ENCODE data around the gene SMIM36.
"Not testable (repeated sequence)": the region's sequence is repeated elsewhere in the genome, so short reads cannot be mapped to it uniquely, and the experiment has no call there.

The SMIM36 gene

DNA sequence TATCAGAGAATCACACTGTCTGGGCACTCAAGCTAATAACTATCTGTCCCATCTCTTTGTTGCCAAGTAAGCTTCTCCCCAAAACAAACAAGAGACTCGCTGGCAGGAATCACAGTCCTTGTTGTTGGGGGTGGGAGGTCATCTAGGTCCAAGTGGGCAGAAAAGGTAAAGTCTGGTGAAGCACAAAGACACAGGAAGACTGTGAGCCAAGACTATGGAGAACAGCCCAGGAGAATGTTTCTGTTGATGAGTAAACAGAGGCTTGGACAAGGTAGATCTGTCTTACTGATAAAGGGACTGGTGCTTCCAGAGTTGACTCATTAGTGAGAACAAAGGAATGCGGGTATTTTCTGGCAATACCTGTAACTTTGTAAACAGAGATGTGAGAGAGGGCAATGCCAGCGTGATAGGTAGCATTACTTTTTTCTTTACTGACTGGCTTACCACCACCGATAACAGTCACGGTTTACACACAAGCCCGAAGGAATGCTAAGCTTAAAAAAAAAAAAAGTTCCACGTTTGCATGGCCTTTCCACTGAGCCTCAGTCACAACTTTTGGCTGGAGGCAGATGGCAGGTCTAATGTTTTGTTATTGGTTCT lies 78.1 kb downstream of the SMIM36 start:
- no peak for DNase-seq

DNA sequence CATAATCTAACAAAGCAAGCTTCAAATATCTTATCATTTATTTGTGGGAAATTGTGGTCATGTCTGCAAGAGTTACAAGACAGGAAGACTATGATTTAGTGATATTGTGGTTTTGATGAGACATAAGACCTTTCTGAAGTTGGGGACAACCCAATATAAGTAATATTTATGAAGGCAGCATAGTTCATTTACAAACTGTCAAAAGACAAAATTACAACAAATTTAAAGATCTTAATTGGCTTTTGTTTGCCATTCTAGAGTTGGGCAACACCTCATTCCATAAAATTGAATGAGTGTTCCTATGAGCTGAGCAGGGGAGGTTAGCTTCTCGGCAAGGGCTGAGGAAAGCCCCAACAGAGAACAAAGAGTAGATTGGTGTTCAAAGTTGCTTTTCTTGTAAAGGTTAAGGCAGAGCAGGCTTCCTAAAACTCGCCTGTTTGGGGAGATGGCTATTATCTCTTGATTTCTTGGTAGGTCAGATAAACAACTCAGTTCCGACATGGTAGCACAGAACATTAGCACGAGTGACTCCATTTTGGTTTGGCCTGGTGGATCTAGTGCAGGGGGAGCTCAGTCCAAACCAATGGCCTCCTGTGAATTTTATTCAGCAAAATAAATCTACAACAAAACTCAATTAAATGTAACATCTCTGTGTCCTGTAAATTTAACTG lies 78.8 kb downstream of the SMIM36 start:
- DNase-seq: no peak

DNA sequence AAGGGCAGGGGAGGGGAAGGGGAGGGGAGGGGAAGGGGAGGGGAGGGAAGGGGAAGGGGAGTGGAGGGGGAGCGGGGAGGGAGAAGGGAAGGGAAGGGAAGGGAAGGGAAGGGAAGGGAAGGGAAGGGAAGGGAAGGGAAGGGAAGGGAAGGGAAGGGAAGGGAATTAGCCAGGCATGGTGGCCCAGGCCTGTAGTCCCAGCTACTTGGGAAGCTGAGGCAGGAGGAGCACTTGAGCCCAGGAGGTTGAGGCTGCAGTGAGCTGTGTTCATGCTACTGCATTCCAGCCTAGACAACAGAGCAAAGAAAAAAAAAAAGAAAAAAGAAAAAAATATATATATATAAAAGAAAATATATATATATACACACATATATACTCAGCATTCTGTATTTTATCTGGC lies 79.3 kb downstream of the SMIM36 start:
- DNase-seq: not testable (repeated sequence)

DNA sequence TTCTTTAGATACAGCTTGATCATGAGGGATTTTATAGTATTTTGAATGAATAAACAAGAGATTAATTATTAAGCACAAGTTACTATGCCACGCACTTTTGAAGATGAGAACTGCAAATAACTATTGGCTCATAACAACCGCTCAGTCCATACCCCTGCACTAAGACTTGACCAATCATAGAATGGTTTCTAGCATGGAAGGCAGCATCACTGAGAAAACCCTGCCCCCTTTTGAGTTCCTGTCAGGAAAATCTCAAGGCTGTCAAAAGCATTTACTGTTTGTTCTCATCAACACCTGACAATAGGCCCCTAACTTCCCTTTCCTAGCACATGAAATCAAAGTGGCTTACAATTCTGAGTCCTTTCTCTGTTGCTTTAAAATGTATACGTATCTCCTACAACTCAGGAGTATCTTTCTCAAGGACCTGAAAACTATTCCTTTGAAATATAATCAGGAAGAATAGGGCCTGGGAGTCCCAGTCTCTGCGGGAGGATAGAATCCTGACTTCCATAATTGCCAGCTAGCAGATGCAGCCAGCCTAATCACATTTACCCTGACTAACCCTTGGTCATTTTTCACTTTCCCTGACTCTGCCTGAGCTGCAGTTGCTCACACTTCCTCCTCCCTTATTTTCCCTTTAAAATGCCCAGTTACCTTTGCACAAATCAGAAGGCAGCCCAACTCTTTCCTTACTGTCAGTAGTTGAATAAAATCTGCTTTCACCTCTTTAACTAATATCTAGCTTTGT lies 80.5 kb downstream of the SMIM36 start:
- peak; percentile 45 for DNase-seq

DNA sequence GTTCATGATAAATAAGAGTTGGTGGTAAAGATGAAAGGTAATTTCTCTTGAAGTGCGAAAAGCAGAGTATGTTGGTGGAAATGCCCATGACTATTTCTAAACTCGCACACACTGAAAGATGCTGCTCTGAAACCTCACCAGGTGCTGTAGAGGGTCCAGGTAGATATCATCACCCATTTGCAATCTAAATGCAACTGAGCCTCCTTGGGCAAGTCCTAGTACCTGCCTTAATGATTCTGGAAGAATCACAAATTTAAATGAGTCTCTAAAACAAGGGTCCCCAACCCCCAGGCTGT lies 83.7 kb downstream of the SMIM36 start:
- DNase-seq: no peak

DNA sequence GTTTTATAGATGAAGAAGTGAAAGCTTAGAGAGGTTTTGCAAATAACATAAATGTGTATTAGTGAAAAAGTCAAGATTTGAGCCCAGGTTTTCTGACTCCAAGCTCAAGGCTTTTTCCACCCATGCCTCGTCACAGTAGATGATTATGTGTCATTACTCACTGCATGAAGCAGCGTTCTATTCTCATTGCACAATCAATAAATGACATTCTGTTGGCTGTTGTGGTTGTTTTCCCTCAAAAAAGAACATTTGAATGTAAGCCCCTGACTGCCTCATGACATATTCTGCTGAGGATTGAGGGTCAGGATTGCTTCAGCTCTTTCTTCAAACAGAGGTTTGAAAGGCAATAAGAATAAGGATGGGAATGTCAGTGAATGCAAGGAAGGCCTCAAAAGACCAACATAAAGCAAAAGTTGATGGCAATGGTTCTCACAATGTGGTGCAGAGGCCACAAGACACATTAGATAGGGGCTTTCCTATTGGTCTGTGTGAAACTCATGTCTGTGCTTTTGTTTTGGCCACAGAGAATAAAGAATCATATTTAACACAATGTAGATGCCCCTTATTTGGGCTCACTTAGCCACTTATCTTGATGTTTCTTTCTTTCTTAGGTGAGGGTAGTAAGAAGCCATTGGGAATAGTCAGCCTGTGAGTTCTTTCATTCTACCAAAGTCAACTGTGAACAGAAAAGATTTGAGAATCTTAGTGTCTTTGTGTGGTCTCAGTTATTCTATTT lies 84.2 kb downstream of the SMIM36 start:
- no peak for DNase-seq

DNA sequence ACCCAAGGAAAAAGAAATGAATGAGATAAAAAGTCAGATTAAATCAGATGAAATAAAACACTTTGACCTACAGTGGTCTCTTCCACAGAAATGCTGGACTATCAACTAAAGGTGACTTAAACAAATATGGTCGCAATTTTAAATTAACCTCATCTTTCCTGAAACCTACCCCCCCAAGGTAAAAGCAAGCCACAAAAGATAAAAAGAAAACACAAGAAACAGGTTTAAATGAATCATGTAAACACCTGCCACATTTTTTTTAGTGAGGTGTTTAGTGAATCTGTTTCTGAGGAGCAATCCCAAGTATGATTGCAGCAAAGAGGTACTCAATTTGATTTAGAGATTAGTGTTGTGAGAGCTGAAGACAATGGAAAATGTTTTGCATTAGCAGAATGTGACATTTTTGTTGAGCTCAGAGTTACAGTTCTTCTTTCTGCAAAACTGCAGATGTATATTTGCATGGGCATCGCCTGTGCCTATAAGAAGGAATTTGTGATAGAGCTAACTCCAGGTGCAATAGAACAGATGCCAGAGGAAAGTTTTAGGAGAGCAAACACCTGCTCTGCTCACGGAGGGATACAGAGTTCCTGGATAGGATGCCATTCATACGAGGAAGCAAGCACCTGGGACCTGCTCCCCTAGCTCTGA lies 86.2 kb downstream of the SMIM36 start:
- no peak for DNase-seq

DNA sequence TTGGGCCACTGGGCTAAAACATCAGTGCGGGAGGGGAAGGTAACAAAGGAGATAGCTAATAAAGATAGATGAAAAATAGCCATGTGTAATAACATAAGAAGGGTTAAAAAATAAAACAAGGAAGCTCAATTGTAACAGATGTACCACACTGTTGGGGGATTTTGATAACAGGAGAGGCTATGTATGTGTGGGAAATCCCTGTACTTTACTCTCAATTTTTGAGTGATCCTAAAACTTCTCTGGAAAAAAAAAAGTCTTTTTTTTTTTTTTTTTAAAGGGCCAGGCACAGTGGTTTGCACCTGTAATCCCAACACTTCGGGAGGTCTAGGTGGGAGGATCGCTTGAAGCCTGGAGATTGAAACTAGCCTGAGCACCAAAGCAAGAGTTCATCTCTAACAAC lies 87.7 kb downstream of the SMIM36 start:
- no peak for DNase-seq

DNA sequence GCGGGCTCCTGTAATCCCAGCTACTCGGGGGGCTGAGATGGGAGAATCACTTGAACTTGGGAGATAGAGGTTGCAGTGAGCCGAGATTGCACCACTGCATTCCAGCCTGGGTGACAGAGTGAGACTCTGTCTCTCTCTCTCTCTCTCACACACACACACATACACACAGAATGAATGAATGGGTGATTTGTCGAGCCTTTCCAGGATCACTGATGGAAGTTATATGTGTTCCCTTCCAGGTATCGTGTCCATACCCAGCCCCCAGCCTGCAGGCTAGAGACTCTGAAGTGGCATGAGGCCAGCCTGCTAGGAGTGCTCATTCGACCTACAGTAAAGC lies 88.5 kb downstream of the SMIM36 start:
- DNase-seq: not testable (repeated sequence)

DNA sequence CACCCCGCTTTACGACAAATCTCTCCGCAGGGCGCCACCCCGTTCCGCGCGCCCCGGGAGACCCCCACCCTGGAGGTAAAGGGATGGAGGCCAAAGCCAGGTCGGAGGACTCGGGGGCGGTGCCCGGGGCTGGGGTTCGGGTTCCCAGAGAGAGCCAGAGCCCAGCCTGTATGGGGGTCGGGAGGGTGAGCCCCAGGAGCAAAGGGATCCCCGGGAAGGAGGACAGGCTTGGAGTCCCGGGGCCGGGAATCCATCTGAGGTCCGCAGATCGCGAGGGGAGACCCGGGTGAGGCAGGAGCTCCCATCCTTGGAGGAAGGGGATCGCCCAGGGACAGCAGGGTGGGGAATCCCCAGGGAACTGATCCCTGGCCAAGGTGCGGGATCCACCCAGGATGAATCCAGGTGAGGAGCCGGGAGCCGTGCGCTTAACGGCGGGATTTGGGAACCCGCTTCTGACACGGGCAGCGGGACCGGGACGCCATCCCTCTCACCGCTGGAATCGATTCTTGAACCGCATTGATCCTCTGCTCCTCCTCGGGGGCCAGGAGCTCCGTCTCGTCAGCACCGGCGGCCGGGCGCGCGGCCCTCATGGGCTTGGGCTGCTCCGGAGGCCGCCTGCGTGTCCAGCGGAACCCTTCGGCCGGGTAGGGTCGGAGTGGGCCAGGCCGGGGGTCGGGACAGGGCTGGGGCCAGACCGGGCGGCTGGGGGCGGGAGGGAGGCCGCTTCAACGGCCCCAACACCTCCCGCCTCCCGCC lies 89.9 kb downstream of the SMIM36 start, which contains the start of gene MMD:
Gene MMD (minus strand): TSS at position 657 of the 756 bp plus-strand sequence. CDS start 140 bp downstream, at position 517.
- peak; percentile 82 for DNase-seq

DNA sequence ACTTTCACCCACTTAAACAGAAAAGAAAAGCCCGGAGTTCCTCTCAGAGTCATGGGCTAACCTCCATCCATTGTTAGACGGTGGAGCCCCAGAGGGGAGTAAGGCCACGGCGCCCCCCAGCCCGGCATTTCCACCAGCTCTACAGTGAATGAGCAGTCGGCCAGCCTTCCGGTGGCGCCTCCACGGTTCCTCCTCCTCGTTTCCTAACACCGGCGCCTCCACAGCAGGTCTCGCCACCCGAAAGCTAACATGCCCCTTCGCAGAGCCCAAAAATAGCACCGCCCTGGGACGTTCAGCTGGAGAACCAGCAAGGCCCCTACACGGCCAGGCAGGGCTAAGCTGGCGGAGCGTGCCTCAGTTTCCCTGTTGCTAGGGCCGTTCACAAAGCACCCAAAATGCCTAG lies 90.5 kb downstream of the SMIM36 start:
- peak; percentile 69 for DNase-seq

DNA sequence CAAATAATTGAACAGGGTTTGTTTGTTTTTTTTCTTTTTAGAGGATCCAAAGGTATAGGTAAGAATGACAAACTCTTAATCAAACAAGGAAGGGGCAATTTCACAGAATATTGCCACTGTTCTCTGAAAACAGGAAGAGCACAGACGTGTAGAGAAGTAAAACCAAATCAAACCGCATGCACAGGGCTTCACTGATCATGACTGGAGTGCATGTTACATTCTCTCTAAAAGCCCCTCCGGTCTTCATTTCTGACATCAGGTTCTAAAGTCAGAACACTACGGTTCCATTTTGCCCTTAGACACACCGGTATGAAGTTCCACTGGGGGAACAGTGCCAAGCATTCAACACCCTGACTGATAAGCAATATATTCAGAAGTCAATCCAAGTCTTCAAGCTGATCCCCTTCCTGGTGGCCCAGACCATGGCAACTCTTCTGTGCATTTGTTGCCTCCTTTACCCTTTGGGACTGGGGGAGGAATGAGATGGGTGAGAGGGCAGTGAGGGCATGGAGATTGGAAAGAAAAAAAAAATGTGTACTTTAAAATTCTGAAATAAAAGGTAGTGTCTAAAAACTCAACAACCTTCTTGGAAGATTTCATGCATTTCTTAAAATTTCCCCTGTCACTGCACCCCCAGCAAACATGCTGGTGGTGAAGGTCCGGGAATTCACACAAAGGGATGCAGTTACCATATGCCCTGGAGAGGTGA lies 91.0 kb downstream of the SMIM36 start:
- DNase-seq: no peak

DNA sequence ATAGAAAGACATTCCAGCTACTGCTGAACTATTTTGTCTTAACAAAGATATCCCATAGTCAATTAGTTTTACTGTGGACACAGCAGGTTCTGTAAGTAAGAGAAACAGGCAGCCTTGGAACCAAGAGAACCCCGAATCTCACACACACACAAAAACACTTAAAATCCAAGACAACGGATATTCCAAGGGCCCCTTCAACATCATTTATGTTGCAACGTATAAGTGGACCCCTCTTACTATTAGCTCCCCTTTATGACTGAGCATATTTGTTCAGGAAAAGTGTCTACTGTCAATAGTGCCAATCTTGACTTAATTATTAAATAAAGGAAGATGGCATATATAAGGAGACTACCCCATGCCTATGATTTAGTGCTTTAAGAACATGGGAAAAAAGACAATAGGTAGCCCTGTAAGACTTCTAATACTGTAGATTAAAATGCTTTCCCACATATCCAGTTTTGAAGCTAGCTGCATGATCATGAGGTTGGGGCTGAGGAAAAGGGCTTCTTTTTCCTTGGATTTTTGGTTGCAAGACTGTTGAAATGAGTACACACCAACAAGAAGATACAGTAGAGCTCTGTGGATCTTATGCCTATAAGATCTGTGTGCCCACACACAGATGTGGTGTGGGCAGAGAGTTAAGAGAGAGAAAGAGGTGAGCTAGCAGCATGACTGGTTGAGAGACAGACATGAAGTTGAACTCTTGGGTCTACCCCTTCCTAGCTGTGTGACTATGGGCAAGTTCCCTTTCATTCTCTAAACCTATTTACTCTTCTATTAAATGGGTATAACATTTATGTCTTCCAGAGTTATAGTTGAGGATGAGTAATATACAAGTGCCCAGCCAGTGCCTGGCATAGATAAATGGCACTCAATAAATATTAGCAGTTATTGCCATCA lies 92.6 kb downstream of the SMIM36 start:
- no peak for DNase-seq

DNA sequence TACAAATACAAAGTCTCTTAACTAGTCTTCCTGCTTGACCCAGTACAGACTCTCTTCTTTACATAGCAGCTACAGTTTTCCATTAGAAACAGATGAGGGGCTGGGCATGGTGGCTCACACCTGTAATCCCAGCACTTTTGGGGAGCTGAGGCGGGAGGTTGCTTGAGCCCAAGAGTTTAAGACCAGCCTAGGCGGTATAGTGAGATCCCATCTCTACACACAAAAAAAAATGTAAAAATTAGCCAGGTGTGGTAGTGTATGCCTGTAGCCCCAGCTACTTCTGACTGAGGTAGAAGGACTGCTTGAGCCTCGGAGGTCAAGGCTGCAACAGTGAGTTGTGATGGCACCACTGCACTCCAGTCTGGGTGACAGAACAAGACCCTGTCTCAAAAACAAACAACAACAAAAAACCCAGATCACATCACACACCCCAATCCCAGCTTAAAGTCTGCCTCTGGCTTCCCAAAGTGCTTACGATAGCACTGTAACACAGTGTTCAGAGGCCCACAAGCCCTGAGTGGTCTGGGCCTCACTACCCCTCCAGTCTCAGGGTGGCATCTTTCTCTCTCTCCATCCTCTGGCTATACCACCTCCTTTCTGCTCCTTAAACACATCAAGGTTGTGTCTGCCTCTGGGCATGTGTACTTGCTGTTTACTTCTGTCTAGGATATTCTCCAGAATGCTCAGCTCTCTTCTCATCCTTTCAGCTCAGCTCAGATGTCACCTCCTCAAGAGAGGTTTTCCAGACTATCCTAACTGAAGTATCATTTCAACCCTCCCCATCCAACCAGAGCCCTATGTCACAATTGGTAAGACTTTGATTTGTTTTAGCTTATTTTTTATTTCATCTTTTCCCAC lies 93.6 kb downstream of the SMIM36 start:
- DNase-seq: no peak

DNA sequence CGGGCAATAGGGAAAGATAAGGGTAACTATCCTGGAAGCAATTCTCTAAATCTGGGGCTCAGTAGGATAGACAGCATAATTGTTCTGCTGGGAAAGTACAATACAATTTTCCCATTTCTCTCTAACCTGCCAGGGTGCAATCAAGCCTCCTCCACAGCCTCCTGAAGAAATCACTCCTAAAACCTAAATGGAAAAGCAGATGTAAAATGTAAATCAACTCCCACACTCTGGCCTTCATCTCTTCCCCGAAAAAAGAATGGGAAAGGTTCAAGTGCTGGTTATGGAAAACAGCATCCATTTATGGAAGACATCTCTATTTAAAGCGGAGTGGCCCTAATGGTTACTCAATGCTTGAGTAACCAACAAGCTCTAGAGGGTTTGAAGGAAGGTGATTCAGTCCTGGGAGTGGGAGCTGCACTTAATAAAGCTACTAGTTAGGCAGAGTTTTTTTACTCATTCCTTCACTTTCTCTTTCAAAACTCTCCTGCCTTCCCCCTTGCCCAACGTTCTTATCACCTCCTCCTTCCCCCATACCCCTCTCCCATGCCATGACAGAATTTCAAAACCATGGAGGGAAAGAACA lies 94.7 kb downstream of the SMIM36 start:
- DNase-seq: no peak

DNA sequence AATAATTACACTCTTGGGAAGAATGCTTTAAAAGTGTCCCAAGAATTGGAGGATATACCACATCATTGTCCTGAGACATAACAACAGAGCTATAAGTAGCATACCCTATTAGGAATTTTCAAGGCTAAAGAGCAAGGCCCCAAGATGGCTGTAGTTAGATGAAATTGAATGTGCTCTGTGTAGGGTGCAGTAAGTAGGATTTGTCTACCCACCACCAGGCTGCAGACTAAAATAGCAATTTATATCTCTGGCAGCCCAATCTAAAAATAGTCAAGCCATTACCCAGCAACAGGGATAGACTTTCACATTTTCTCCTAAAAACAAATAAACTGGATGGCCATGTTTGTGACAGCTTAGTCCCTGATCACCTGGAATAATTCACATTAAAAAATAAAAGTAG lies 95.3 kb downstream of the SMIM36 start:
- no peak for DNase-seq

DNA sequence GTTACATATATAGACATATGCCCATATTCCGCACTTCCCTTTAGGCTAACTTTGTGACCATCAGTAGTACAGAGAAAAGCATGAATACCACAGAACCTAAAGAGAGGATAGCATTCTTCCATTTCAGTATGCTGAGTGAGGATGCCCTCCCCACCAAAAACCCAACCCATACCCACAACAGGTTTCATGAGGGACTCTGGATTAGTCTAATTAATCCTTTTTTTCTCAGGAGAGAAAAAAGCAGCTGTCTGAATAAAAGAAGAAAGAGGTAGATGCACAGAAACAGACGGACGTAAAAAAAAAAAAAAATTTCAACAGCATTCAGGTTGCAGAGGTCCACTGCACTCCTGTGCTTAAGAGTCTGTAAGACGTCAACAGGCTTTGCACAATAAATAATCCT lies 96.3 kb downstream of the SMIM36 start:
- DNase-seq: no peak

DNA sequence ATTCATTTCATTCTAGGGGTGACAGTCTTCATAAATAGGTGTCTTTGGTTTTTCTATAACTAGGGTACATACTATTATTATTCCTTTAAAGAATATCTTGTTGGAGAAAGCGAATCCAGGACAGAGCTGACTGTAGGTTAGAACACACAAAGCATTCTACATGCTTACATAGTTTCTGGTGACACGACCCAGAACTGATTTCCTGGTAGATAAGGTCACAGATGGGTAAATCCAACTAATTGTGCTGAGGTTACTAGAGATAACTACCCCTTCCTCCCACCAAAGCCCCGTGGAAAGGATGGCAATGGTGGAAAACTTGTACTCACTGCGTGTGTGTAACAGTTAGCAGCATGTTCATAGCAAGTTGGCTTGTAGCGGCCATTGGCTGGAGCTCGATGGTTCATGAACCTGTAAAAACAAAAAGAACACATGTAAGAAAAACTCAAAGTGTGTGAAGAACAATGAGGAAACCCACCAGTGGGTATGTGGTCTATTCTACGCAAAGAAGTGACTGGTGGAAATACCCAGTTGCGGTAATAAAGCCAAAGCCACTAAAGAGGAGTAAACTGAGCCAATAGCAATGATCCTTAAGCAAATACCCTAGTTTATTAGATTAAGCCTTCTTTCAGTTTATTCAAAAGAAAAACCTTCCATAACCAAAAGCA lies 97.3 kb downstream of the SMIM36 start:
- no peak for DNase-seq

DNA sequence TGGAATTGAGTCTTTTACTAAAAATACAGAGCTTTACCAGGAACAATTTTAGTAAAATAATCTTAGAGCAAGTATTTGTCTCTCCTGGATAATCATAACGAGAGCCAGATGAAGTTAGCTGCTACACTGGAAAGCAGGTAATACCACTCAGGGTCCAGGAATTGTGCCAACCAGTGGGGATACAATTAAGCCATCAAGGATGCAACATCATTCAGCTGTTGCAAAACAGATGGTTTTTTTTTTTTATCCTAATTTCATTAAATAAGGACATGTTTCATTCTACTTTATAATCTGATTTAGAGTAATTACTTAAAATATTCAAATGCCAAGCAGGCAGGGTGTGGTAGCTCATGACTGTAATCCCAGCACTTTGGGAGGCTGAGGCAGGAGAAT lies 99.8 kb downstream of the SMIM36 start:
- DNase-seq: no peak

Data from retina (tissue), 1 donor.